Measurements from ENCODE around the gene SEPTIN7. TPM values are rescaled to one million over a fixed set of nuclear protein-coding genes. Genes with fewer than 3 reads are reported as not detected.

The SEPTIN7 gene
- total RNA-seq, 3 donors from 2014 or later: 166 to 181 (median 177) TPM

- no peaks in the 10 kb centered on the region for H3K4me1 ChIP-seq
- intact Hi-C loops (cut with DNase I; ENCODE audit: low total_unique reads): no loop called here
- no peak for TF ChIP-seq CTCF (IDR thresholded peaks at IDR 0.05)
- no peak for TF ChIP-seq POLR2A (IDR thresholded peaks at IDR 0.05)
- TF ChIP-seq POLR2AphosphoS5 (IDR thresholded peaks at IDR 0.05): no peak
These were observed 19.3 kb downstream of the SEPTIN7 start for GRCh38 chr7:35819954-35820703.

GRCh38 chr7:35820858-35821257 lies 20.0 kb downstream of the SEPTIN7 start:
- Histone ChIP-seq H3K27ac (no peak overlapping the region), H3K9me3 (peaks cover 0 to 17% of the 10 kb centered on the region in 2 donors), H3K4me3 (no peak overlapping the region), H3K27me3 (no peaks in the 10 kb centered on the region), H3K4me1 (no peaks in the 10 kb centered on the region), H3K36me3 (no peaks in the 10 kb centered on the region)
- no peak for DNase-seq (ENCODE audit: low spot score in 2 of 2)
- no peak for TF ChIP-seq POLR2A (IDR thresholded peaks at IDR 0.05)
- TF ChIP-seq CTCF (IDR thresholded peaks at IDR 0.05): no peak
- no peak for TF ChIP-seq POLR2AphosphoS5 (IDR thresholded peaks at IDR 0.05)
- intact Hi-C loops (cut with DNase I; ENCODE audit: low total_unique reads): no loop called here

More at GRCh38 chr7:35819954-35820703, 19.3 kb downstream of the SEPTIN7 start:
- Histone ChIP-seq H3K9me3 (peaks cover 0 to 17% of the 10 kb centered on the region in 2 donors), H3K27me3 (no peaks in the 10 kb centered on the region), H3K36me3 (no peaks in the 10 kb centered on the region), H3K4me3 (no peak overlapping the region), H3K27ac (no peak overlapping the region)
- DNase-seq (ENCODE audit: low spot score in 2 of 2): no peak

- Histone ChIP-seq H3K27ac (no peak overlapping the region), H3K27me3 (no peaks in the 10 kb centered on the region), H3K4me3 (no peak overlapping the region), H3K4me1 (peaks cover 0 to 4% of the 10 kb centered on the region in 2 donors), H3K9me3 (peaks cover 0 to 17% of the 10 kb centered on the region in 2 donors), H3K36me3 (no peaks in the 10 kb centered on the region)
- TF ChIP-seq CTCF (IDR thresholded peaks at IDR 0.05) (no peak), POLR2A (IDR thresholded peaks at IDR 0.05) (no peak)
- no peak for DNase-seq (ENCODE audit: low spot score in 2 of 2)
- intact Hi-C loops (cut with DNase I; ENCODE audit: low total_unique reads): no loop called here
These were observed 22.6 kb downstream of the SEPTIN7 start for GRCh38 chr7:35823440-35823839.

GRCh38 chr7:35825974-35826373 lies 25.1 kb downstream of the SEPTIN7 start:
- no peak for DNase-seq (ENCODE audit: low spot score in 2 of 2)
- Histone ChIP-seq H3K4me1 (peaks cover 0 to 4% of the 10 kb centered on the region in 2 donors), H3K4me3 (no peak overlapping the region), H3K27ac (no peak overlapping the region), H3K9me3 (peaks cover 0 to 2% of the 10 kb centered on the region in 2 donors), H3K27me3 (no peaks in the 10 kb centered on the region), H3K36me3 (no peaks in the 10 kb centered on the region)
- intact Hi-C loops (cut with DNase I; ENCODE audit: low total_unique reads): no loop called here
- TF ChIP-seq POLR2A (IDR thresholded peaks at IDR 0.05) (no peak), CTCF (IDR thresholded peaks at IDR 0.05) (no peak), POLR2AphosphoS5 (IDR thresholded peaks at IDR 0.05) (no peak)

- Histone ChIP-seq H3K4me1 (peaks cover 0 to 4% of the 10 kb centered on the region in 2 donors), H3K36me3 (no peaks in the 10 kb centered on the region), H3K4me3 (no peak overlapping the region), H3K27ac (no peak overlapping the region), H3K9me3 (no peaks in the 10 kb centered on the region), H3K27me3 (no peaks in the 10 kb centered on the region)
- DNase-seq (ENCODE audit: low spot score in 2 of 2): no peak
- TF ChIP-seq POLR2A (IDR thresholded peaks at IDR 0.05): no peak
- no peak for TF ChIP-seq POLR2AphosphoS5 (IDR thresholded peaks at IDR 0.05)
- no peak for TF ChIP-seq CTCF (IDR thresholded peaks at IDR 0.05)
- intact Hi-C loops (cut with DNase I; ENCODE audit: low total_unique reads): no loop called here
These were observed 25.9 kb downstream of the SEPTIN7 start for GRCh38 chr7:35826751-35827150.
